GM12874 (cell line): ENCODE measurements around the gene SLC9C1.

Experiments used
- CTCF ChIP-seq: IDR thresholded peaks from 2 replicates; pipeline ENCODE4 v1.5.1; 2011; ENCODE audit warnings: low read depth, mild to moderate bottlenecking, control low read depth, low read length, moderate library complexity; ENCODE audit not compliant: insufficient read depth

Gene SLC9C1

GRCh38 chr3:112231727-112232126, 62.3 kb downstream of the SLC9C1 start:
- no peak for TF ChIP-seq CTCF

GRCh38 chr3:112230033-112230432, 64.0 kb downstream of the SLC9C1 start:
- TF ChIP-seq CTCF = no peak

- TF ChIP-seq CTCF = no peak
Measured at GRCh38 chr3:112228786-112229185, 65.2 kb downstream of the SLC9C1 start.

GRCh38 chr3:112200317-112200666, 93.7 kb downstream of the SLC9C1 start:
- no peak for TF ChIP-seq CTCF

GRCh38 chr3:112199622-112200316, 94.2 kb downstream of the SLC9C1 start:
- TF ChIP-seq CTCF = no peak

- TF ChIP-seq CTCF = no peak
Measured at GRCh38 chr3:112197131-112197530, 96.9 kb downstream of the SLC9C1 start.

- no peak for TF ChIP-seq CTCF
Measured at GRCh38 chr3:112187300-112187699, 106.7 kb downstream of the SLC9C1 start.
